GM19099 (cell line): ENCODE results near the gene FAU.
A peak's percentile ranks its signal among the peaks of the same experiment; 100 is the strongest.

Experiments
- POLR2A ChIP-seq: IDR thresholded peaks from 3 replicates; pipeline ENCODE4 v1.6.1; 2011; ENCODE audit warnings: low read depth; ENCODE audit not compliant: insufficient read length; ENCODE audit errors: extremely low read depth

Gene FAU

DNA sequence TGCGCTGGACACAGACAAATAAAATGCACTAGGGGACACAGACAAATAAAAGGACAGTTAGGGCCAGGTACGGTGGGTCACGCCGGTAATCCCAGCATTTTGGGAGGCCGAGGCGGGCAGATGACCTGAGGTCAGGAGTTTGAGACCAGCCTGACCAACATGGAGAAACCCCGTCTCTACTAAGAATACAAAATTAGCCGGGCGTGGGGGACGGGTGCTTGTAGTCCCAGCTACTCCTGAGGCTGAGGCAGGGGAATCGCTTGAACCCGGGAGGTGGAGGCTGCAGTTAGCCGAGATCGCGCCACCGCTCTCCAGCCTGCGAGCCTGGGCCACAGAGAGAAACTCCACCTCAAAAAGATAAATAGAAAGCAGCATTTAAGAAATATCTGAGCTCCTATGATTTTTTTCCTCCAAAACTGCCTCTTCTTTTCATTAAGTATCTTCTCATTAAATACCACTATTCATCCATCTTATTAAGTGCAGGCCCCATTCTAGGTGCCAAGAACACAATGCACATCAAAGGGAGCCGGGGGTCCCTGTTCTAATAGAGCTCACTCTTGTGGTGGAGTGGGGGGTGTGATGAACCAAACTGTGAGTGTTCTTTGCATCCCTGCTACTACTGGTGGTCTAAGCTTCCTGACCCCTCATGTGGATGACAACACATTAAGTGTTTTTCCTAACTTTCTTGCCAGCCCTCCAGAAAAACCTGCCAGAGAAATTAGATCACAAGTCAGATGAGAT is 3.7 kb downstream of the FAU start:
- no peak for TF ChIP-seq POLR2A

DNA sequence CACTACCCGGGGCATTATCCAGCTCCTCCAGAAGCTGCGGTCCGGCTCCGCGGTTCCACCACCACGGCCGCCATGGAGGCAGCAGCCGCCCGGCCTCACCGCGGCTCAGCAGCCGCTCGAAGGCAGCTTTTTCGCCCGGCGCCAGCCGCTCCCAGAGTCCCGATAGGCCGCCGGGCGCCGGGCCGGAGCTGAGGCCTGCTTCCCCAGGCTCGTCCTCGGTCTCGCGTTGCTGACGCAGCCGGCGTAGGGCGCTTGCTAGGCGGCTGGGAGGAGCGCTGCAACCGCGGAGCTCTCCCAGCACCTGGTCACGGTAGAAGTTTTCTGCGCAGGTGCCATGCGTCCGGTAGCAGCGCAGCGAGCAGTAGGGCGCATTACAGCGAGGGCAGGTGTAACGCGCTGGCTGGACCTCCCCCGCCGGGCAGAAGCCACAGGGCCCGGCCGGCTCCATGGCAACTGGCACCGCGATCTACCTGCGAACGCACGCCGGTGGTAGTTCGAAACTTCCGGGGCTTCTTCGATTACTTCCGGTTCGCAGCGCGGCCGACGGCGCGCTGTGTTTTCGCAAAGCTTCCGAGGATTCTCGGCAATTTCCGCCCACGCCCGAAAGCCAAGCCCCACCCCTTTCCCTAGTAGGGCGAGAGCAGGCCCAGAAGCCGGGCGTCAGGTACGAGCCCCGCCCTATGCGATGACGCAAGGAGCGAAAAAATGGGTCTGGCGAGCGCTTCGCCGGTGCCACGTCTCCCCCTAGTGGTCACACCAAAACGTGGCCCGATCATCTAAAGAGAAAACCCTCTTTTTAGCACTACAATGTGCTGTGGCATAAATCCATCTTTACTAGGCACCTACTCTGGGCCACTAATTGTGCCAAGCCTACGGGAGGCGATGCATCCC is 4.5 kb downstream of the FAU start, which contains the start of gene ZNHIT2:
Gene ZNHIT2, minus strand, starts transcription at position 496 of the 891 bp plus-strand sequence. Its CDS starts 48 bp downstream, at position 448.
- TF ChIP-seq POLR2A = peak; percentile 76

DNA sequence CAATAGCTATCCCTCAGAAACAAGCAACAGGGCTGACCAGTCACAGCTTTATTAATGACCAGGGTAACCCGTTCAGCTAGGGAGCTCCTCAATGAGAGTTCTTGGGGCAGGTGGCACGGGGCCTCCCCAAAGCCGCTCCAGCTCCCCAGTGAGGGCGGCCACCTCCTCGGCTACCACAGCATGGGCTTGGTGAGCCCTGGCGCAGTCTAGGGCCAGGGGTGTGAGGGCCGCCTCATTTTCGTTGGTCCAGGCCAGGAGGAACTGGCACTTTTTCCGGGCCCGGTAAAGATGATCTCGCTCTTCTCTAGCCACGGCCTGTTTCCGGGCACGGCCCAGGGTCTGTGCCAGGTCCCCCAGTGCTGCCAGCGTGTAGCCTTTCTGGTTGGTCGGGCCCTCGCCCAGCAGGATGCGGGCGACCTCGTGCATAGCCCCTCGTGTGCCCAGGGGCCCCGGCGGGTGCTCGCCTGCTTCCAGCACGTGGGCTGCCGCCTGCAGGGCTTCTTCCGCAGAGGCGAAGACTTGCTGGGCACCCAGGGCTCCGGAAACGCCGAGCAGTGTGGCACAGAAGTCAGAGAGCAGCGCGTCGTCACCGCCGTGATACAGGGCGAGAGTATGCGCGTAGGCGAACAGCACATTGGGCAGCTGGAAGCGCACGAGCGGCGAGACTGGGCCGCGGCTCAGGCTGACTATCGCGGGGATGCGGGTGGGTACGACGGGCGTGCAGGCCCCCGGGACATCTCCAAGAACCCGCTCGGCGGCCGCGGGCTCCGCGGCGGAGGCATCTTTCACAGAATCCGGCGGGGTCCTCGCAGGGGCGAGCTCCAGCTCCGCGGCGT is 5.3 kb downstream of the FAU start:
- no peak for TF ChIP-seq POLR2A

DNA sequence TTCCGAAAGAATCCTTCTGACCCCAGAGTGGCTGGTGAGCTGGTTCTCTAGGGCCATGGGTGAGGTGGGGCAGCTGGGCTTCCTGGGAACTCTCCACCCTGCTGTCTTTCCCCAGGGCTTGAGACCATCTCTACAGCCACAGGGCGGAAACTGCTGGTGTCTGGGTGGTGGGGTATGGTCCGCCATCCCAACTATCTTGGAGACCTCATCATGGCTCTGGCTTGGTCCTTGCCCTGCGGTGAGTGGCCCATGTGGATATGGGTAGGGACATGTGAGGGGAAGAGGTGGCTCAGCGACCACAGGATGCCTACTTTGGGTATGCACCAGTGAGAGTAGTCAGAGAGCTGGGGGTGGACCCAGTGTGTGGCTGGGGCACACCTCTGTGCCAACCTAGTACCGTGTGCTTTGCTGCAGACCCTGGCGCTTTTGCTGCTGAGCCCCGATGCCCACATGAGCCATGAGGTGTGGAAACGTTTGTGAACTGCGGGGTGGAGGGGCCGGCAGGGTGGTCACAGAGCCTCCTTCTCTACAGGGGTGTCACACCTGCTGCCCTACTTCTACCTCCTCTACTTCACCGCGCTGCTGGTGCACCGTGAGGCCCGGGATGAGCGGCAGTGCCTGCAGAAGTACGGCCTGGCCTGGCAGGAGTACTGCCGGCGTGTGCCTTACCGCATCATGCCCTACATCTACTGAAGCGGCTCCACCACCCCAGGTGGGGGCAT is 6.4 kb downstream of the FAU start:
- TF ChIP-seq POLR2A = no peak

DNA sequence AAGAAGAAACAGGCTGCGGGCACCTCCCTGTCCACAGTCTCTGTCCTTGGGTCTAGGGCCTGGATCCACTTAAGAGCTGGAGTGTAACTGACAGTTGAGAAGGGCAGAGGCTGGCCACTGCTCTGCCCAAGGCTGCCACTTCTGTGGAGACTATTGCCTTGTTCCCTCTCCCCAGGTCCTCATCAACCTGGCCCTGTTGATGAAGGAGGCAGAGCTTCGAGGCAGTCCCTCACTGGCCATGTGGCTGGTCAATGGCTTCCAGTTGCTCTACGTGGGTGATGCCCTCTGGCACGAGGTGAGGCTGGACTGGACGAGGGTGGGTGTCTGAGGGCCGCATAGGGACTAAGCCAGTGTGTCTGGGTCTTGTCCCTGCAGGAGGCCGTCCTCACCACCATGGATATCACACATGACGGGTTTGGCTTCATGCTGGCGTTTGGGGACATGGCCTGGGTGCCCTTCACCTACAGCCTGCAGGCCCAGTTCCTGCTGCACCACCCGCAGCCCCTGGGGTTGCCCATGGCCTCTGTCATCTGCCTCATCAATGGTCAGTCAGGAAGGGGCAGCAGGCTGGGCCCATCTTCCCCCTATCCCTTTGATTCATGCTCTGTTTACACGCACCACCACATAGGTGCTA is 7.3 kb downstream of the FAU start:
- no peak for TF ChIP-seq POLR2A

DNA sequence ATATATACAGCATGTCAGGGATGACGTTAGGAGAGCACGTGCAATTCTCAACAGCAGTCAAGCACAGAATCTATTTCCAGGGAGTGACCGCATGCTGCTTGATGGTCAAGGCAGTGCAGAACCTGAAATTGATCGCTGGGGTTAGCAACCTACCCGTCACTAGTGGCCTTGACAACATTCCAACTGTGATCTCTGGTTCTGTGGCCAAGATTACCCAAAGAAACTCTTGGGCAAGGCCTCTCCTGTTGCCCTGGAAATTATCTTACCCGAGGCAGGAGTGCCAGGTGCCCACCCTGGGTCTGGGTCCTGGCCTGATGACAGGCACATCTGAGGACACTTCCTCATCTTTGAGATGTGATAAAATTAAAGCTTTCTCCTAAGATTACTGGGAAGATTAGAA is 8.1 kb downstream of the FAU start:
- TF ChIP-seq POLR2A = no peak

DNA sequence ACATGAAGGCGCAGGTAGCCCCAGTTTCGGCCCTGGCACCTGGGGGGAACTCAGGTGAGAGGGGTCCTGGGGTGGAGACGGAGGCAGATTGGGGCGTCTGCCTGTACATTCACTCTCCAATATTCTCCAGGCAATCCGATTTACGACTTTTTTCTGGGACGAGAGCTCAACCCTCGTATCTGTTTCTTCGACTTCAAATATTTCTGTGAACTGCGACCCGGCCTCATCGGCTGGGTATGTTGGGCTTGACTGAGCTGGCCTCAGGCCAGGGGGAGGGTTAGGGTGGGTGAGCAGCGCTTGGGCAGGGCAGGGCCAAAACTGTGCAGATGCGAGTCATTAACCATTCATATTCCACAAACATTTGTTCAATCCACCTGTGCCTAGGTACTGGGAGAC is 8.6 kb downstream of the FAU start:
- TF ChIP-seq POLR2A = no peak

DNA sequence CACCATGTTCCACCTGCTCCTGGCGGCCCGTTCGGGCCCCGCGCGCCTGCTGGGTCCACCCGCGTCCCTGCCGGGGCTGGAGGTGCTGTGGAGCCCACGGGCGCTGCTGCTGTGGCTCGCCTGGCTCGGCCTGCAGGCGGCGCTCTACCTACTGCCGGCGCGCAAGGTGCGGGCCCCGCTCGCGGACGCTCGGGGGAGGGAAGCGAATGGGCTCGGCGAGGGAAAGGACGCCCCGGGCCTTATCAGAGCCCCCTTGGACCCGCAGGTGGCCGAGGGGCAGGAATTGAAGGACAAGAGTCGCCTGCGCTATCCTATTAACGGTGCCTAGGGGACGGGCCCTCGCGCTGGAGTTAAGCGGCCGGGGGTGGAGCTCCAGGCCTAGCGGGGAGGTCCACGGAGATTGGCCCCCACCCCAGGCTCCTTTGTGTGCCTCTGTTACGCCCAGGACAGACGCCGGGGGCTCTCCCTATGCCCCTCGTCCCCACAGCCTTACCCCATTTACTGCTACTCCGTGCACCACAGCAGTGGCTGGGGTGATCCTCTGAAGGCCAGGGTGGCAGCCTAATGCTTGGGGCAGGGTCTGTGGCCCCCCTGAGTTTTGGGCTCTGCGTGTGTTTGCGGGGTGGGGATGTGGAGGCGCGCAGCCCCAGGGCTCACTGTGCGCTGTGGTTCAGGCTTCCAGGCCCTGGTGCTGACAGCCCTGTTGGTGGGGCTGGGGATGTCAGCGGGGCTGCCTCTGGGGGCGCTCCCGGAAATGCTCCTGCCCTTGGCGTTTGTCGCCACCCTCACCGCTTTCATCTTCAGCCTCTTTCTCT is 9.2 kb downstream of the FAU start:
- peak; percentile 48 for TF ChIP-seq POLR2A

DNA sequence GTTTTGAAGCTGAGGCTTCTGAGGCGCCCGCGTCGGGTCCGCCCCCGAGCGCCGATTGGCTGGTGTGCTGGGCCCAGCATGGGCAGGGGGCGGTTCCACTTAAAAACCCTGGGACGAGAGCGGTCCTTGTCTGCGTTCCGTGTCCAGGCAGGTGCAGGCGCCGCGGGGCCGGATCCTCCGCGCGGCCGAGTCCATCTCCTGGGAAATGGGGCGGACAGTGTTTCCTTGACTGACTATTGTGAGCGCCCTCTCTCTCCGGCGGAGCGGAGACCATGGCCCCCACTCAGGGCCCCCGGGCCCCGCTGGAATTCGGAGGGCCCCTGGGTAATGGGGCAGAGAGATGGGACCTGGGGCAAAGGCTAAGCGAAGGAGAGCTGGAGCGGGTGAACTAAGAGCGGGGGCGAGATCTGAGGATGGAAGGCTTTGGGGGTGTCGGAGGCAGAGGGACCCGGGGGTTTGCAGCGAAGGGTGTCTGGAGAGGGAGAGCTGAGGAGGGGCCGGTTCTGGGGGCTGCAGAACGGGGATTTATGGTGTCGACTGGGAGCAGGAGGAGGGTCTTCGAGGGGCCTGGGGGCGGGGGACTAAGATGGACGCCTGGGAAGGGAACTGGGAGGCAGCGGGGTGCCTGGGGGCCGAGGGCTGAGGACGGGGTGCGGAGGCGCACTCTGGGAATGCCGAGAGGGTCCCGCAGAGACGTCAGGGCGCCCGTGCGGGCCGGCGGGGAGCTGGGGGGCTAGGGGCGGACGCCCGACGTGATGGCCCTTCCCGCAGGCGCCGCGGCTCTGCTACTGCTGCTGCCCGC is 10.0 kb downstream of the FAU start, which contains the start of gene TM7SF2:
Gene TM7SF2, plus strand, starts transcription at position 129 of the 802 bp plus-strand sequence. Its CDS starts 144 bp downstream, at position 273.
- peak; percentile 95 for TF ChIP-seq POLR2A

DNA sequence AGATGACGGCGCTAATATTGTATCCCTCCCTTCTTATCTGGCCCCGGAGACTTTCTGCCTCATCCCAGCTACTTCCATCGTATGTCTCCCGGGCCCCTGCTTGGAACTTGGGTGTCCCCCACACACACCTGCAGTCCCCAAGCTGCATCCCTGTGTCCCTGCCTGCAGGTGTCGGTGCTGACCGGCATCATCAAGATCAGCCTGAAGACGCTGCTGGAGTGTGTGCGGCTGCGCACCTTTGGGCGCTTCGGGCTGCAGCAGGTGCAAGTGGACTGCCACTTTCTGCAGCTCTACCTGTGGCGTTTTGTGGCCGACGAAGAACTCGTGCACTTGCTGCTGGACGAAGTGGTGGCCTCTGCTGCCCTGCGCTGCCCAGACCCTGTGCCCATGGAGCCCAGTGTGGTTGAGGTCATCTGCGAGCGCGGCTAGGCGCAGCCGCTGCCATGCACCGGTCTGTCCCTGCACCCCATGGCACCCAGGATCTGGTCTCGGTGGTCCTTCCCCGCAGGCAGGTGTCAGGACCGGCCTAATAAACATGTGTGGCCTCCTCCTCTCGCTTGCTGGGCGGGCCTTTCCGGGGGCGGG is 10.7 kb downstream of the FAU start:
- no peak for TF ChIP-seq POLR2A

DNA sequence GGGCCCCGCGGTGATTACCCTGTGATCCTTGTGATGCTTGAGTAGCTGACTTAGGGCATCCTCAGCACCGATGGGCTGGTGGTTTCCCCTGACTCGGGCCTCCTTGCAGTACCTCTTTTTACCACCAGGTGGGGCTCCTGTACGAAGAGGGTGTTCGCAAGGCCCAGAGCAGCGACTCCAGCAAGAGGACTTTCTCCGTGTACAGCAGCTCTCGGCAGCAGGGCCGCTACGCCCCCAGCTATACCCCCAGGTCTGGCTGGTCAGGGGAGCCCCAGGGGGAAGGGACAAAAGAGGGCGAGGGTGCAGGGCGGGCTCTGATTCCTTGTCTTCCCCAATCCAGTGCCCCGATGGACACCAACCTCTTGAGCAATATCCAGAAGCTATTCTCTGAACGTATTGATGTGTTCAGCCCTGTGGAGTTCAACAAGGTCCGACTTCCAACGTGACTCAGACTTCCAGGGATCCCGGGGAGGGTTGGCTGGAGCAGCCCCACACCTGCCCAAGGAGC is 11.5 kb downstream of the FAU start:
- TF ChIP-seq POLR2A = no peak
